Karpas-422 (cell line): ENCODE measurements around the gene SLA2. TPM values are rescaled to one million over a fixed set of nuclear protein-coding genes. Genes with fewer than 3 reads are reported as not detected.
"Not testable (repeated sequence)": the region's sequence is repeated elsewhere in the genome, so short reads cannot be mapped to it uniquely, and the experiment has no call there.

Experiments
- DNase-seq: peaks from one replicate; pipeline ENCODE4 v3.0.0-alpha.2; 2015
- H2AFZ ChIP-seq: fragments of 200-600 bp; sonication (generic); 2 replicates; pipeline ENCODE4 v1.6.1; 2014; ENCODE audit warnings: antibody characterized with exemption, low read length, mixed read lengths
- H3K27ac ChIP-seq: fragments of 200-600 bp; sonication (generic); 2 replicates; pipeline ENCODE4 v1.5.1; 2014; ENCODE audit warnings: mild to moderate bottlenecking, low read length, moderate library complexity
- H3K27me3 ChIP-seq: fragments of 200-600 bp; sonication (generic); 2 replicates; pipeline ENCODE4 v1.6.1; 2014; ENCODE audit warnings: low read length, mixed read lengths
- H3K36me3 ChIP-seq: fragments of 200-600 bp; sonication (generic); 2 replicates; pipeline ENCODE4 v1.6.1; 2014; ENCODE audit warnings: low read length, mixed read lengths; ENCODE audit not compliant: insufficient read depth
- H3K4me1 ChIP-seq: fragments of 200-600 bp; sonication (generic); 2 replicates; pipeline ENCODE4 v1.6.1; 2014; ENCODE audit warnings: mild to moderate bottlenecking, low read length, mixed read lengths
- H3K4me2 ChIP-seq: fragments of 200-600 bp; sonication (generic); 2 replicates; pipeline ENCODE4 v1.6.1; 2014; ENCODE audit warnings: low read length, low read depth, mild to moderate bottlenecking; ENCODE audit not compliant: poor library complexity, severe bottlenecking
- H3K4me3 ChIP-seq: fragments of 200-600 bp; sonication (generic); 2 replicates; pipeline ENCODE4 v1.5.1; 2014; ENCODE audit warnings: mild to moderate bottlenecking, antibody characterized with exemption, low read length, mixed read lengths
- H3K79me2 ChIP-seq: fragments of 200-600 bp; sonication (generic); 2 replicates; pipeline ENCODE4 v1.6.1; 2014; ENCODE audit warnings: mild to moderate bottlenecking, low read length, mixed read lengths
- H3K9ac ChIP-seq: fragments of 200-600 bp; sonication (generic); 2 replicates; pipeline ENCODE4 v1.6.0; 2014; ENCODE audit warnings: low read length
- H3K9me2 ChIP-seq: fragments of 200-600 bp; sonication (generic), shearing (Covaris generic); replicated peaks from 2 replicates; pipeline ENCODE4 v1.6.0; 2014; ENCODE audit warnings: mild to moderate bottlenecking, low read length, moderate library complexity; ENCODE audit not compliant: insufficient read depth
- H3K9me3 ChIP-seq: fragments of 300-700, 200-600 bp; sonication (generic); 2 replicates; pipeline ENCODE4 v1.6.1; 2014; ENCODE audit warnings: low read length, mixed read lengths
- H4K20me1 ChIP-seq: fragments of 200-600 bp; sonication (generic); 2 replicates; pipeline ENCODE4 v1.6.1; 2014; ENCODE audit warnings: mild to moderate bottlenecking, antibody characterized with exemption, low read length, low read depth; ENCODE audit not compliant: insufficient read depth
- small RNA-seq: library from RNA; depleted of rRNA; stranded (forward); fragments of <200 nt; gene quantifications from one replicate; pipeline ENCODE3, GENCODE V24; 2014
- total RNA-seq: library from RNA; depleted of rRNA; stranded (reverse); fragments of >200 nt; shearing (Covaris generic); gene quantifications from 2 replicates; pipeline ENCODE4 v1.2.3, GENCODE V29; 2014; ENCODE audit warnings: low replicate concordance; rRNA removed

SLA2 gene
- total RNA-seq, 1 experiment from 2014 or later, result 0.19 TPM

DNA sequence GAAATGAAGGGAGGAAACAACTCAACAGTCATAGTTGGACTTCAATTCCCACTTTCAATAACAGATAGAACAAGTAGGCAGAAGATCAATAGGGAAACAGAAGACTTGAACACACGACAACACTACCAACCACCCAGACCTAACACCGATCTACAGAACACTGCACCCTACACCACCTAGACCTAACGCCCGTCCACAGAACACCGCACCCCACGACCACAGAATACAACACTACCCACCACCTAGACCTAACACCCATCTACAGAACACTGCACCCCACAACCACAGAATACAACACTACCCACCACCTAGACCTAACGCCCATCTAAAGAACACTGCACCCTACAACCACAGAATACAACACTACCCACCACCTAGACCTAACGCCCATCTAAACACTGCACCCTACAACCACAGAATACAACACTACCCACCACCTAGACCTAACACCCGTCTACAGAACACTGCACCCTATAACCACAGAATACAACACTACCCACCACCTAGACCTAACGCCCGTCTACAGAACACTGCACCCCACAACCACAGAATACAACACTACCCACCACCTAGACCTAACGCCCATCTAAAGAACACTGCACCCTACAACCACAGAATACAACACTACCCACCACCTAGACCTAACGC lies 81.8 kb downstream of the SLA2 start:
- not testable (repeated sequence) for H3K9me3 ChIP-seq, H3K27ac ChIP-seq, H3K4me3 ChIP-seq, H4K20me1 ChIP-seq, H3K9me2 ChIP-seq, H3K4me1 ChIP-seq, DNase-seq, H2AFZ ChIP-seq, H3K4me2 ChIP-seq, H3K9ac ChIP-seq, H3K27me3 ChIP-seq
- Histone ChIP-seq H3K36me3 (peaks cover 11% of the 10 kb centered on the region), H3K79me2 (peaks cover 17% of the 10 kb centered on the region)

DNA sequence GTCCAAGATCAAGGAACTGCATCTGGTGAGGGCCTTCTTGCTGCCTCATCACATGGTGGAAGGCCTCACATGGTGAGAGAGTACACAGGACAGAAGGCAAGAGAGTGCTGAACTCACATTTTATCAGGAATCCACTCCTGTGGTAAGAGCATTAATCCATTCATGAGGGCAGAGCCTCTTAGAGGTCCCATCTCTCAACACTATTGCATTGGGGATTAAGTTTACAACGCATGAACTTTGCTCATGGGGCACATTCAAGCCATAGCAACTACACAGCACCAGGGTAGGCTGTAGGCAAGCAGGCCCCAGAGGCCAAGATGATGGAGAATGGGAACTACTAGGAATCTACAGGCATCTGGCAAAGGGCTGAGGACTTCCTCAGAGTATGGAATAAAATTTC lies 82.6 kb downstream of the SLA2 start:
- Histone ChIP-seq H3K9me2 (no peaks in the 10 kb centered on the region), H2AFZ (no peak overlapping the region), H3K36me3 (peaks cover 11% of the 10 kb centered on the region), H3K4me1 (no peaks in the 10 kb centered on the region), H3K4me3 (no peak overlapping the region), H3K27ac (no peak overlapping the region), H3K79me2 (peaks cover 17% of the 10 kb centered on the region), H3K4me2 (no peak overlapping the region), H4K20me1 (no peaks in the 10 kb centered on the region), H3K9me3 (peaks cover 10% of the 10 kb centered on the region), H3K27me3 (no peaks in the 10 kb centered on the region), H3K9ac (no peak overlapping the region)
- DNase-seq, result no peak

DNA sequence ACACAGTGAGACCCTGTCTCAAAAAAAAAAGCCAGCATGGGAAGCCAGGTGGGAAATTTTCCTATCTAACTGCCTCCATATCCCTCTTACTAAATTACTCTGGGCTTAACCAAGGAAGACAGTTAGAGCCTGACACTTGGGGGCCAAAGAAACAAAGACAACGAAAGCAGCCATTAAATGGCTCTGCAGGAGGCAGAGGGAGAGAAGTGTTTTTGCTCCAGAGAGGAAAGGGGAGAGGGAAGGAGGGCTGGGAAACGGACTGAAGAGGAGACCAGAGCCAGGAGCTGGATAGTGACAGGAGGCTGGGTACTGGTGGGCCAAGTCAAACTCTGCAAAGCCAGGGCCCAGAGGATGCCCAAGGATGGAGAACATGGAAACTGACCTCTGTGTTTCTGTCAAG lies 83.3 kb downstream of the SLA2 start:
- H4K20me1 ChIP-seq, result no peaks in the 10 kb centered on the region
- no peak overlapping the region for H3K27ac ChIP-seq
- H3K79me2 ChIP-seq, result peaks cover 17% of the 10 kb centered on the region
- no peaks in the 10 kb centered on the region for H3K4me1 ChIP-seq
- no peaks in the 10 kb centered on the region for H3K9me2 ChIP-seq
- no peak for DNase-seq
- no peak overlapping the region for H2AFZ ChIP-seq
- H3K4me3 ChIP-seq, result no peak overlapping the region
- H3K27me3 ChIP-seq, result no peaks in the 10 kb centered on the region
- H3K36me3 ChIP-seq, result peaks cover 11% of the 10 kb centered on the region
- H3K4me2 ChIP-seq, result no peak overlapping the region
- H3K9ac ChIP-seq, result no peak overlapping the region
- peaks cover 10% of the 10 kb centered on the region for H3K9me3 ChIP-seq

Small RNAs within 50 kb of the gene (small RNA-seq; reads per million reads assigned to genes)
- gene RF00019, result not detected

Other genes with a start within 250 kb of the SLA2 start
- not detected in 2 replicates for gene MYL9, start 104.7 kb downstream of the SLA2 start, total RNA-seq
- gene TGIF2, start 72.6 kb downstream of the SLA2 start, total RNA-seq, result 21.3 and 33.7 TPM in 2 replicates
- gene RAB5IF, start 40.4 kb downstream of the SLA2 start, total RNA-seq, result 82.1 and 89.0 TPM in 2 replicates
- gene NDRG3, start 99.9 kb upstream of the SLA2 start, total RNA-seq, result 23.7 and 33.6 TPM in 2 replicates
- gene DSN1, start 127.6 kb upstream of the SLA2 start, total RNA-seq, result 15.4 and 16.3 TPM in 2 replicates
- 0.69 TPM in 1 of 2 replicates, not detected in the other for gene TLDC2, start 229.9 kb upstream of the SLA2 start, total RNA-seq